HCT116 (cell line): Measurements from ENCODE around the gene ZNF76. TPM values are rescaled to one million over a fixed set of nuclear protein-coding genes. Genes with fewer than 3 reads are reported as not detected.

ENCODE experiments used
- ATAC-seq: fragments of 200-7000 bp; cut with Tn5 transposase; 2 replicates; pipeline ENCODE4 v1.9.1; 2020; ENCODE audit warnings: mild to moderate bottlenecking, moderate library complexity
- BruUV-seq: library from RNA; stranded (reverse); fragments of 400-500 nt; replicated peaks from 2 replicates; lab custom pipeline; 2021; lab: Mats Ljungman, UMichigan
- CTCF ChIA-PET: fragments of 300-600 bp; sonication (Branson Sonifier 250); formaldehyde crosslinking; loops from one replicate; lab custom pipeline; 2021; ENCODE audit warnings: antibody characterized with exemption; lab: Charles Lee
- POLR2A ChIA-PET: fragments of 300-600, 350-600 bp; sonication (Branson Sonifier 250); formaldehyde crosslinking; loops from one replicate; lab custom pipeline; 2021; ENCODE audit warnings: antibody characterized with exemption; lab: Charles Lee
- RAD21 ChIA-PET, 2 experiments: fragments of 300-600 bp; sonication (Branson Sonifier 250); formaldehyde crosslinking; loops; one replicate each; lab custom pipeline; 2023; ENCODE audit warnings: low total read pairs in 2 of 2; ENCODE audit not compliant: uncharacterized antibody in 2 of 2, unreplicated experiment in 2 of 2, low non-redundant PET in 1 of 2; lab: Charles Lee
- DNase-seq: peaks from one replicate; pipeline ENCODE4 v3.0.0-alpha.2; 2010; ENCODE audit warnings: low read depth, low spot score
- H2AFZ ChIP-seq: fragments of 200-600 bp; shearing (Covaris generic), sonication (generic); 2 replicates; pipeline ENCODE4 v1.6.1; 2017; ENCODE audit warnings: low read depth, mixed run types, mixed read lengths, antibody characterized with exemption, low read length; ENCODE audit not compliant: poor library complexity, severe bottlenecking
- H3K27ac ChIP-seq: 2 replicates; pipeline ENCODE4 v1.5.1; 2012; ENCODE audit warnings: low read depth, low read length
- H3K27me3 ChIP-seq: fragments of 200-600 bp; sonication (generic); 2 replicates; pipeline ENCODE4 v1.6.1; 2016; ENCODE audit warnings: mixed run types, low read length, mixed read lengths; ENCODE audit not compliant: insufficient read depth
- H3K36me3 ChIP-seq, 2 experiments: fragments of 200-500 bp in 1 of 2; fragments of 200-600 bp in 1 of 2; sonication (Bioruptor generic) in 1 of 2; sonication (generic) in 1 of 2; 2 replicates each; pipeline versions ENCODE4 v1.5.1 to v1.6.1; 2014 to 2016; ENCODE audit warnings: low read length in 2 of 2, inconsistent platforms in 1 of 2, mixed read lengths in 1 of 2, mixed run types in 1 of 2; ENCODE audit not compliant: insufficient read depth in 2 of 2, control insufficient read depth in 1 of 2
- H3K4me1 ChIP-seq, 2 experiments: fragments of 200-600 bp in 1 of 2; sonication (generic) in 1 of 2; 2 replicates each; pipeline versions ENCODE4 v1.5.1 to v1.6.1; 2012 to 2017; ENCODE audit warnings: low read length in 2 of 2, inconsistent platforms in 1 of 2, mild to moderate bottlenecking in 1 of 2, mixed read lengths in 1 of 2, mixed run types in 1 of 2, moderate library complexity in 1 of 2; ENCODE audit not compliant: insufficient read depth in 2 of 2, control insufficient read depth in 1 of 2
- H3K4me2 ChIP-seq: fragments of 200-600 bp; sonication (generic); 2 replicates; pipeline ENCODE4 v1.6.1; 2017; ENCODE audit warnings: mixed run types, low read length, mixed read lengths
- H3K4me3 ChIP-seq, 2 experiments: fragments of 200-600 bp in 1 of 2; sonication (generic) in 1 of 2; replicated peaks in 1 of 2; 2 replicates each; pipeline ENCODE4 v1.5.1; 2011 to 2016; ENCODE audit warnings: low read length in 2 of 2, control low read depth in 1 of 2, low read depth in 1 of 2, mild to moderate bottlenecking in 1 of 2, mixed read lengths in 1 of 2, mixed run types in 1 of 2
- H3K79me2 ChIP-seq: fragments of 200-600 bp; sonication (generic); 2 replicates; pipeline ENCODE4 v1.6.1; 2017; ENCODE audit warnings: mild to moderate bottlenecking, mixed run types, low read length, moderate library complexity, mixed read lengths; ENCODE audit not compliant: insufficient read depth
- H3K9ac ChIP-seq: fragments of 200-600 bp; sonication (generic); 2 replicates; pipeline ENCODE4 v1.6.1; 2016; ENCODE audit warnings: low read length, mixed read lengths
- H3K9me2 ChIP-seq: fragments of 200-600 bp; sonication (generic), shearing (Covaris generic); 2 replicates; pipeline ENCODE4 v1.6.1; 2017; ENCODE audit warnings: mixed run types, mild to moderate bottlenecking, moderate library complexity; ENCODE audit not compliant: insufficient read depth
- H3K9me3 ChIP-seq, 2 experiments: fragments of 200-500 bp in 1 of 2; fragments of 200-600 bp in 1 of 2; sonication (Bioruptor generic) in 1 of 2; sonication (generic) in 1 of 2; 2 replicates each; pipeline ENCODE4 v1.6.1; 2014 to 2017; ENCODE audit warnings: low read length in 2 of 2, mixed read lengths in 2 of 2, inconsistent platforms in 1 of 2, low read depth in 1 of 2, mild to moderate bottlenecking in 1 of 2, mixed run types in 1 of 2, moderate library complexity in 1 of 2; ENCODE audit not compliant: control insufficient read depth in 1 of 2, insufficient read depth in 1 of 2
- H4K20me1 ChIP-seq: fragments of 200-600 bp; sonication (generic), shearing (Covaris generic); 2 replicates; pipeline ENCODE4 v1.6.1; 2017; ENCODE audit warnings: mixed run types, mild to moderate bottlenecking, moderate library complexity; ENCODE audit not compliant: insufficient read depth
- ATF3 ChIP-seq: IDR thresholded peaks from 2 replicates; pipeline ENCODE4 v1.6.1; 2012
- CBX3 ChIP-seq: IDR thresholded peaks from 2 replicates; pipeline ENCODE4 v1.6.1; 2012; ENCODE audit warnings: low read depth
- CEBPB ChIP-seq: IDR thresholded peaks from 2 replicates; pipeline ENCODE4 v1.6.1; 2012; ENCODE audit warnings: low read depth
- CTCF ChIP-seq, 3 experiments: fragments of 200-600 bp in 1 of 3; sonication (generic) in 1 of 3; IDR thresholded peaks in 2 of 3; conservative IDR thresholded peaks in 1 of 3; 2 replicates each; pipeline ENCODE4 v1.5.1; 2012 to 2017; ENCODE audit warnings: low read depth in 2 of 3, low read length in 2 of 3, antibody characterized with exemption in 1 of 3, borderline replicate concordance in 1 of 3, control low read depth in 1 of 3, mild to moderate bottlenecking in 1 of 3, mixed read lengths in 1 of 3, mixed run types in 1 of 3, moderate library complexity in 1 of 3; ENCODE audit not compliant: insufficient read depth in 1 of 3
- EGR1 ChIP-seq: IDR thresholded peaks from 2 replicates; pipeline ENCODE4 v1.6.1; 2012; ENCODE audit warnings: low read depth
- EZH2phosphoT487 ChIP-seq: fragments of 200-600 bp; IDR thresholded peaks from 2 replicates; pipeline ENCODE4 v1.6.1; 2018; ENCODE audit warnings: antibody characterized with exemption, borderline replicate concordance
- JUND ChIP-seq: IDR thresholded peaks from 2 replicates; pipeline ENCODE4 v1.6.1; 2012
- POLR2A ChIP-seq: IDR thresholded peaks from 2 replicates; pipeline ENCODE4 v1.7.0; 2011; ENCODE audit warnings: borderline replicate concordance; ENCODE audit not compliant: insufficient read depth, insufficient read length; ENCODE audit errors: extremely low read depth
- POLR2AphosphoS5 ChIP-seq: IDR thresholded peaks from 2 replicates; pipeline ENCODE4 v1.6.1; 2011; ENCODE audit warnings: mild to moderate bottlenecking, low read depth, low read length, moderate library complexity
- TCF7L2 ChIP-seq: IDR thresholded peaks from 2 replicates; pipeline ENCODE4 v1.7.0; 2011; ENCODE audit warnings: borderline replicate concordance, inconsistent platforms; ENCODE audit not compliant: insufficient read depth, insufficient read length; ENCODE audit errors: extremely low read depth
- YY1 ChIP-seq: IDR thresholded peaks from 2 replicates; pipeline ENCODE4 v1.6.1; 2011; ENCODE audit warnings: low read length, low read depth, moderate library complexity, mild to moderate bottlenecking; ENCODE audit not compliant: insufficient replicate concordance; ENCODE audit errors: extremely low read depth
- intact Hi-C: fragments of 100-400 bp; cut with micrococcal nuclease; formaldehyde crosslinking; loops from 2 replicates; pipeline ENCODE4 v1.10.0; 2022
- total RNA-seq: library from RNA; stranded (reverse); gene quantifications from one replicate; pipeline ENCODE4 v1.2.1, GENCODE V29; 2021; ENCODE audit not compliant: unreplicated experiment

Gene ZNF76
- total RNA-seq, 1 experiment from 2014 or later = 47.5 TPM

GRCh38 chr6:35292494-35292893 lies 33.0 kb downstream of the ZNF76 start:
- RAD21 ChIA-PET = no interaction called here
- intact Hi-C loops = no loop called here
- ATAC-seq = no peak
- no peak overlapping the region for H3K4me2 ChIP-seq
- TF ChIP-seq TCF7L2 (no peak), CBX3 (no peak), ATF3 (no peak), YY1 (no peak), CTCF (IDR thresholded peaks at IDR 0.05 in 2 of 3, conservative IDR thresholded peaks at IDR 0.05 in 1 of 3; ENCODE audit: borderline replicate concordance in 1 of 3, insufficient read depth in 1 of 3, low read depth in 2 of 3, low read length in 2 of 3) (no peak), EGR1 (no peak), EZH2phosphoT487 (no peak), CEBPB (no peak), POLR2A (no peak), JUND (no peak), POLR2AphosphoS5 (no peak)
- TF ChIP-seq, all 23 proteins: peak for 0
- Histone ChIP-seq H3K79me2 (no peaks in the 10 kb centered on the region), H3K27me3 (no peaks in the 10 kb centered on the region), H3K9me3 (no peaks in the 10 kb centered on the region), H3K4me3 (no peak overlapping the region), H3K4me1 (peaks cover 4 to 8% of the 10 kb centered on the region in 2 experiments; a peak in 3 of 4 replicates), H3K36me3 (peaks cover 19 to 31% of the 10 kb centered on the region in 2 experiments; a peak in 3 of 4 replicates), H3K9me2 (no peaks in the 10 kb centered on the region), H3K27ac (no peak overlapping the region), H2AFZ (no peak overlapping the region), H4K20me1 (no peaks in the 10 kb centered on the region), H3K9ac (no peak overlapping the region)
- BruUV-seq = no TSS peak
- POLR2A ChIA-PET = no interaction called here
- no peak for DNase-seq
- CTCF ChIA-PET = interaction anchor here (0.9 to 1.8 kb wide), 2 partner anchors 50 to 159 kb away, joined by 3 to 6 read pairs; partner anchors contain the start of genes FANCE and PPARD
